ENCODE measurements around the gene KIAA1671. TPM values are rescaled to one million over a fixed set of nuclear protein-coding genes. Genes with fewer than 3 reads are reported as not detected.

The KIAA1671 gene
- total and polyA plus RNA-seq, 2 of the 4 experiments (the other 2 are of a cell fraction): 0.02 TPM; not detected in 1

DNA sequence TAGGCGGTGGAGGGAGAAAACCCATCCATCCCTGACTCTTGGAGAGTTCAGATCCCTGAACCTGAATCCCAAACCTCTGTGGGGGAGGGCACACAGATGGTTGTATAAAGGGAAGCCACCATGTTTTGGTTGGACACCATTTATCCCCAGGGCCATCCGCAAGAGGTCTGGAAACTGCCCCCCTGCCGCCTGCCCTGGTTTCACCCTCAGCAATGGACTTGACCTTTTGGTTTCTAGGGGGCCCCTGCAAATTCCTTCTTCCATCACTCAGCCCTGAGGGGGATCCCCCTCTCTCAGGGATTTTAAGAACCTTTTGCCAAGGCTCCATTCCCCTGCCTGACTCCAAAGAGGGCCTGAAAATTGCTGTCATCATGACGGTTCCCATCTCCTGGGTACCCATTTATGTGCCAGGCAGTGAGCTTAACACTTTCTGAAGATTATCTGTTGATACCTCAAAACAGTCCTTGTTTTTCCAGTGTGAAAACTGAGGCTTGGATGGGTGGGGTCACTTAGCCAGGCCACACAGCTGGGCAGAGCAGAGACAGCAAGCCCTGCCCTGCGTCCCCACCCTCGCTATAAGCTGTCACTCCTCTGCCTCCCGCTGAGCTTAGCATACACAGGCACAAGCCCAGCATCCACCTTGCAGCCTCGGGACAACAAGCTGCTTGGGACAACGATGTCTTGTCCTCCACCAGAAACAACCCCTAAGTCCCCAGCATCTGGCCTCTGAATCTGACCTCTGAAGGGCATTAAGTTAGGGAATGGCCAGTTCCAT, 213.9 kb downstream of the KIAA1671 start:
- no peak overlapping the region for H3K9ac ChIP-seq (ENCODE audit: low read depth, low read length)
- no peak overlapping the region for H4K5ac ChIP-seq (ENCODE audit: low read depth, low read length)
- no peak overlapping the region for H3K18ac ChIP-seq (ENCODE audit: low read depth, low read length)
- H2BK15ac ChIP-seq (ENCODE audit: low read depth, low read length): no peak overlapping the region
- no peaks in the 10 kb centered on the region for H3K4me1 ChIP-seq (ENCODE audit: control insufficient read depth, insufficient read depth, low read length)
- intact Hi-C loops (cut with micrococcal nuclease): no loop called here
- WGBS, 2 experiments (ENCODE audit: extremely low coverage in 2 of 2, insufficient read length in 1 of 2): 70% methylated on average over 2 of the region's 9 CpGs; no CpG with 5 or more reads in 1 of the 2 experiments
- CTCF ChIA-PET: no interaction called here
- H3K27ac ChIP-seq (ENCODE audit: insufficient read depth, low read length): no peak overlapping the region
- POLR2A ChIA-PET (ENCODE audit: unreplicated experiment): no interaction called here
- H3K27me3 ChIP-seq (ENCODE audit: control insufficient read depth, insufficient read depth, low read length): no peaks in the 10 kb centered on the region
- no peak overlapping the region for H2AK9ac ChIP-seq (replicated peaks; ENCODE audit: low read depth, low read length, poor library complexity)
- H4K20me1 ChIP-seq (ENCODE audit: insufficient read depth, low read length): no peaks in the 10 kb centered on the region
- no peaks in the 10 kb centered on the region for H3K36me3 ChIP-seq (ENCODE audit: control insufficient read depth, insufficient read depth, low read length)
- no peak overlapping the region for H2BK20ac ChIP-seq (ENCODE audit: low read depth, low read length)
- no peak overlapping the region for H3K56ac ChIP-seq (ENCODE audit: extremely low read depth, insufficient read depth, low read length)
- no peak overlapping the region for H2AFZ ChIP-seq (replicated peaks; ENCODE audit: low read length, poor library complexity)
- DNase-seq (no peak), ATAC-seq (ENCODE audit: low read depth) (no peak)
- TF ChIP-seq, protein P1, sequence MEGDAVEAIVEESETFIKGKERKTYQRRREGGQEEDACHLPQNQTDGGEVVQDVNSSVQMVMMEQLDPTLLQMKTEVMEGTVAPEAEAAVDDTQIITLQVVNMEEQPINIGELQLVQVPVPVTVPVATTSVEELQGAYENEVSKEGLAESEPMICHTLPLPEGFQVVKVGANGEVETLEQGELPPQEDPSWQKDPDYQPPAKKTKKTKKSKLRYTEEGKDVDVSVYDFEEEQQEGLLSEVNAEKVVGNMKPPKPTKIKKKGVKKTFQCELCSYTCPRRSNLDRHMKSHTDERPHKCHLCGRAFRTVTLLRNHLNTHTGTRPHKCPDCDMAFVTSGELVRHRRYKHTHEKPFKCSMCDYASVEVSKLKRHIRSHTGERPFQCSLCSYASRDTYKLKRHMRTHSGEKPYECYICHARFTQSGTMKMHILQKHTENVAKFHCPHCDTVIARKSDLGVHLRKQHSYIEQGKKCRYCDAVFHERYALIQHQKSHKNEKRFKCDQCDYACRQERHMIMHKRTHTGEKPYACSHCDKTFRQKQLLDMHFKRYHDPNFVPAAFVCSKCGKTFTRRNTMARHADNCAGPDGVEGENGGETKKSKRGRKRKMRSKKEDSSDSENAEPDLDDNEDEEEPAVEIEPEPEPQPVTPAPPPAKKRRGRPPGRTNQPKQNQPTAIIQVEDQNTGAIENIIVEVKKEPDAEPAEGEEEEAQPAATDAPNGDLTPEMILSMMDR (conservative IDR thresholded peaks at IDR 0.05; ENCODE audit: low read depth, low read length): no peak
- TF ChIP-seq SMC3 (IDR thresholded peaks at IDR 0.05; ENCODE audit: low read depth, low read length) (no peak), MAFK (IDR thresholded peaks at IDR 0.05; ENCODE audit: low read depth, low read length) (no peak), MAZ (IDR thresholded peaks at IDR 0.05; ENCODE audit: borderline replicate concordance, low read depth, low read length) (no peak), FOS (IDR thresholded peaks at IDR 0.05; ENCODE audit: low read depth, low read length) (no peak), RAD21 (IDR thresholded peaks at IDR 0.05; ENCODE audit: low read length) (no peak), POLR2A (IDR thresholded peaks at IDR 0.05; ENCODE audit: low read depth, low read length) (no peak), NFE2L2 (IDR thresholded peaks at IDR 0.05; ENCODE audit: low read depth, low read length) (no peak), RCOR1 (IDR thresholded peaks at IDR 0.05; ENCODE audit: insufficient replicate concordance, low read length) (no peak), RFX5 (IDR thresholded peaks at IDR 0.05; ENCODE audit: low read depth, low read length) (no peak), CEBPB (IDR thresholded peaks at IDR 0.05; ENCODE audit: low read depth, low read length) (no peak), CHD1 (IDR thresholded peaks at IDR 0.05; ENCODE audit: low read depth, low read length) (no peak), MXI1 (IDR thresholded peaks at IDR 0.05; ENCODE audit: borderline replicate concordance, low read depth, low read length) (no peak), BHLHE40 (IDR thresholded peaks at IDR 0.05; ENCODE audit: low read depth, low read length) (no peak)
- TF ChIP-seq, protein P2, sequence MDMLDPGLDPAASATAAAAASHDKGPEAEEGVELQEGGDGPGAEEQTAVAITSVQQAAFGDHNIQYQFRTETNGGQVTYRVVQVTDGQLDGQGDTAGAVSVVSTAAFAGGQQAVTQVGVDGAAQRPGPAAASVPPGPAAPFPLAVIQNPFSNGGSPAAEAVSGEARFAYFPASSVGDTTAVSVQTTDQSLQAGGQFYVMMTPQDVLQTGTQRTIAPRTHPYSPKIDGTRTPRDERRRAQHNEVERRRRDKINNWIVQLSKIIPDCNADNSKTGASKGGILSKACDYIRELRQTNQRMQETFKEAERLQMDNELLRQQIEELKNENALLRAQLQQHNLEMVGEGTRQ (IDR thresholded peaks at IDR 0.05; ENCODE audit: low read depth, low read length): no peak
- TF ChIP-seq, protein P3, sequence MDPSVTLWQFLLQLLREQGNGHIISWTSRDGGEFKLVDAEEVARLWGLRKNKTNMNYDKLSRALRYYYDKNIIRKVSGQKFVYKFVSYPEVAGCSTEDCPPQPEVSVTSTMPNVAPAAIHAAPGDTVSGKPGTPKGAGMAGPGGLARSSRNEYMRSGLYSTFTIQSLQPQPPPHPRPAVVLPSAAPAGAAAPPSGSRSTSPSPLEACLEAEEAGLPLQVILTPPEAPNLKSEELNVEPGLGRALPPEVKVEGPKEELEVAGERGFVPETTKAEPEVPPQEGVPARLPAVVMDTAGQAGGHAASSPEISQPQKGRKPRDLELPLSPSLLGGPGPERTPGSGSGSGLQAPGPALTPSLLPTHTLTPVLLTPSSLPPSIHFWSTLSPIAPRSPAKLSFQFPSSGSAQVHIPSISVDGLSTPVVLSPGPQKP (IDR thresholded peaks at IDR 0.05; ENCODE audit: borderline replicate concordance, low read depth, low read length): no peak
- H3K14ac ChIP-seq (replicated peaks; ENCODE audit: low read depth, low read length): no peak overlapping the region
- H4K91ac ChIP-seq (ENCODE audit: insufficient read depth, low read depth, low read length): no peak overlapping the region
- no TSS peak for BruUV-seq (replicated peaks)
- H2BK120ac ChIP-seq (ENCODE audit: low read depth, low read length): no peak overlapping the region
- H3K4ac ChIP-seq (ENCODE audit: low read depth, low read length): no peak overlapping the region
- H3K23ac ChIP-seq (ENCODE audit: low read depth, low read length): no peak overlapping the region
- no peak overlapping the region for H3K4me3 ChIP-seq (ENCODE audit: insufficient read depth, low read depth, low read length)
- H2AK5ac ChIP-seq (ENCODE audit: low read depth, low read length): no peak overlapping the region
- H3K9me1 ChIP-seq (ENCODE audit: insufficient read depth, low read length): no peaks in the 10 kb centered on the region
- in situ Hi-C loops (cut with MboI; ENCODE audit: low sequenced_read_pairs): no loop called here
- H4K8ac ChIP-seq (ENCODE audit: low read depth in 2 of 2, low read length in 2 of 2): no peak overlapping the region
- no peak overlapping the region for H2BK5ac ChIP-seq (ENCODE audit: low read depth, low read length, poor library complexity, severe bottlenecking)
- dilution Hi-C loops (cut with HindIII; ENCODE audit: low sequenced_read_pairs, unreplicated experiment): no loop called here
- no peaks in the 10 kb centered on the region for H3K79me1 ChIP-seq (ENCODE audit: low read depth in 1 of 2, low read length in 2 of 2)
- H3K9me3 ChIP-seq (ENCODE audit: control insufficient read depth, insufficient read depth, low read length): no peaks in the 10 kb centered on the region
- H3K4me2 ChIP-seq (ENCODE audit: low read depth, low read length): no peak overlapping the region
